Measurements from ENCODE around the gene SNPH.

- TF ChIP-seq, protein P1, sequence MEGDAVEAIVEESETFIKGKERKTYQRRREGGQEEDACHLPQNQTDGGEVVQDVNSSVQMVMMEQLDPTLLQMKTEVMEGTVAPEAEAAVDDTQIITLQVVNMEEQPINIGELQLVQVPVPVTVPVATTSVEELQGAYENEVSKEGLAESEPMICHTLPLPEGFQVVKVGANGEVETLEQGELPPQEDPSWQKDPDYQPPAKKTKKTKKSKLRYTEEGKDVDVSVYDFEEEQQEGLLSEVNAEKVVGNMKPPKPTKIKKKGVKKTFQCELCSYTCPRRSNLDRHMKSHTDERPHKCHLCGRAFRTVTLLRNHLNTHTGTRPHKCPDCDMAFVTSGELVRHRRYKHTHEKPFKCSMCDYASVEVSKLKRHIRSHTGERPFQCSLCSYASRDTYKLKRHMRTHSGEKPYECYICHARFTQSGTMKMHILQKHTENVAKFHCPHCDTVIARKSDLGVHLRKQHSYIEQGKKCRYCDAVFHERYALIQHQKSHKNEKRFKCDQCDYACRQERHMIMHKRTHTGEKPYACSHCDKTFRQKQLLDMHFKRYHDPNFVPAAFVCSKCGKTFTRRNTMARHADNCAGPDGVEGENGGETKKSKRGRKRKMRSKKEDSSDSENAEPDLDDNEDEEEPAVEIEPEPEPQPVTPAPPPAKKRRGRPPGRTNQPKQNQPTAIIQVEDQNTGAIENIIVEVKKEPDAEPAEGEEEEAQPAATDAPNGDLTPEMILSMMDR (IDR thresholded peaks at IDR 0.05): no peak
- no peak for TF ChIP-seq POLR2A (IDR thresholded peaks at IDR 0.05)
Measured at GRCh38 chr20:1269235-1269634, 3.1 kb downstream of the SNPH start.
